Measurements from ENCODE around the gene SERF1B.
"Not testable (repeated sequence)": the region's sequence is repeated elsewhere in the genome, so short reads cannot be mapped to it uniquely, and the experiment has no call there.

Gene SERF1B

DNA sequence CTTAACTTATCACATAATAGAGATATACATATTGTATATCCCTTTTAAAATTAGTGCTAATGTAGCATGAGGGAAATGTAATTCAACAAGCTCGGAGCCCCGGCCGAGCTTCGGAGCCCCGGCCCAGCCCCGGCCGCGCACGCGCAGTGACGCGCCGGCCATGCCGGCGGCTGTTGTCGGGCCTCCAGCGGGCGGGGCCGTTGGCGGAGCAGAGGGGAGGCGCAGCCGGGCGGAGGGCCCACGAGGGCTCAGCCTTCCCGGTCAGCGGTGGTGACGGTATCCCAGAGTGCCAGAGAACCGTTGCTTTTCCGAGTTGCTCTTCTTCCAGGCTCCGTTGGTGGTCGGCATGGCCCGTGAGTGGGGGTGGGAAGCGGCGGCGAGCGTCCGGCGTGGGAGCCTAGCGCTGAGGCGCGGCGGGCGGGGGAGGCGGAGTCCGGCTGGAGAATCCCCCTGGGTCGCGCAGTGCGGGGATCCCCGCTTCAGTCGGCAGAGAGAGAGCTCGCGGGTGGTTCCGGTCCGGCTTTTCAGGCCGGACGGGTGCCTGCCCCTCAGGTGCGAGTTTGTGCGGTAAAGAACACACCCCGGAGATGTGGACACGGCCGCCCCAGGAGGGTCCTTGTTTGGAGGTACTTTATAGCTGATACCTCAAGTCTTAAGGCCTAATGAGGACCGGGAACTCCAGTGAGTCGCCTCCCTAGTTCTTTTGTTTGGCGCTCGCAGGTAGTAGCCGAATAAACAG lies at the start of gene SERF1B:
Gene SERF1B (plus strand): TSS at position 146 of the 739 bp plus-strand sequence. CDS start 201 bp downstream, at position 347.
- DNase-seq (ENCODE audit: low read depth) = not testable (repeated sequence)

DNA sequence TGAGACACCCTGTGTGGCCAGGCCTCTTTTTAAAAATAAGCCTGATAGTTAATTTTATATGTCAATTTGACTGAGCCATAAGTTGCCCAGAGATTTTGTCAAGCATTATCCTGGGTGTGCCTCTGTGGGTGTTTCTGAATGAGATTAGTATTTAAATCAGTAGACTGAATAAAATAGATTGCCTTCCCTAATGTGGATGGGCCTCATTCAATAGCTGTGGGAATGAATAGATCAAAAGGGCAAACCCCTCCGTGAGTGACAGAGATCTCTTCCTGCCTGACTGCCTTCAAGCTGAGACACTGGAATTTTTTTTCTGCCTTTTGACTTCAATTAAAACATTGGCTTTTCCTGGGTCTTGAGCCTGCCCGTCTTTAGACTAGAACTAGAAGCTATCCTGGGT lies 33.3 kb upstream of the SERF1B start:
- DNase-seq (ENCODE audit: low read depth) = not testable (repeated sequence)

DNA sequence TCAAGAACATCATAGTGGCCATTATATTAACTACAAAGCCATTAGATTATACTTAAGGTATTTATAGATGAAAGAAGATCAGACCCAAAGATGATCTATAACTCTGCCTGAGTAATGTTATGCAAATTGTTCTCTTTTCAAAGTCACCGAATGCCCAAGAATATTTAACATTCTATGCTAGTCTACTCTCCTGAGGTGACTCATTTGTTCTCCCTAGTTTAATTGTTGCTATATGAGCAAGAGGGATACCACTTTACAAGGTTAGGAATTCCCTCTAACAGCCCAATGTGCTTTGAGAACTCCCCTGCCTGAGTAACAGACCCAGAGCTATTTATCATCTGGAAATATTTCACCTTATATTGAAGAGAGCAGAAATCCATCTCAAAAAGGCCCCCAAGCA lies 29.5 kb upstream of the SERF1B start:
- not testable (repeated sequence) for DNase-seq (ENCODE audit: low read depth)

DNA sequence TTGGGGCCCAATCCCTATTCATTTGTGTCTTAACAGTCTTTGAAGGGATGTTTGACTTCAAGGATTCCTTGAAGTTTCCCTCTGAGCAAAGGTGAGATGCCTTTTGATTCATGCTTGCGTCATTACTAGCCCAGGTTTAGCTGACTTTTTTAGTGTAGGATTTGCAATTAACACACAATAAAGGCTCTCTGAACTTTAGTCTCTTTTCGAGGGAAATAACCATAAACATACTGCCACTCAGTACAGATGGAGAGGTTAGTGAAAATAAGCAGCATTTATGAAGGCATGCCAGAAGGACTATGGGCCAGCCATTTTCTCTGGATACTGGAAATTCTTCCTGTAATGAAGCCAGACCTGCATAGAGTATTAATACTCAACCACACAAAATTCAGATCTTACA lies 4.4 kb upstream of the SERF1B start:
- not testable (repeated sequence) for DNase-seq (ENCODE audit: low read depth)

DNA sequence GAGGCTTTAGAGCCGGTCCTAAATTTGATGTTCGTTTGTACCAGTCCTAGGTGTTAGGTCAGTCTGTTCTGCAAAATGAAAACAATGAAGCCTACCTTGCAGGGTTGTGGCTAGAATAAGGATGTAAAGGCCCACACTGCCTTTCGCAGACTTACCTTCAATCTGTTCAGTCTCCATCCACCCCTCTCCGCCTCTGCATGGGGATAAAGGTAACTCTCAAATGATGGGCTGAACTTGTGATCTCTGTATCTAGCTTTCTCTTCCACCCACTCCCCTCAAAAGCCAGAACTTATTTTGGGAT lies 744 bp downstream of the SERF1B start:
- not testable (repeated sequence) for DNase-seq (ENCODE audit: low read depth)

GRCh38 chr5:70031204-70031603 lies 6.2 kb downstream of the SERF1B start:
- DNase-seq (ENCODE audit: low read depth) = not testable (repeated sequence)

GRCh38 chr5:70041411-70041810 lies 16.4 kb downstream of the SERF1B start:
- DNase-seq (ENCODE audit: low read depth) = not testable (repeated sequence)

DNA sequence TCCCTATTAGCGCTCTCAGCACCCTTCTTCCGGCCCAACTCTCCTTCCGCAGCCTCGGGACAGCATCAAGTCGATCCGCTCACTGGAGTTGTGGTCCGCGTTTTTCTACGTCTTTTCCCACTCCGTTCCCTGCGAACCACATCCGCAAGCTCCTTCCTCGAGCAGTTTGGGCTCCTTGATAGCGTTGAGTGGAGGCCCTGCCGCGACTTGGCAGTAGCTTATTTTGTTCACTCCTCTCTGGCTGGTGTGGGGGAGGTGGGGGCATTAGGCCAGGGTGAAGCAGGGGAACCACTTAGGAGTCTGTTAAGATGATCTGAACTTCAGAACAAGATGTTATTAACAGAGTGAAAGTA lies 24.7 kb downstream of the SERF1B start:
- not testable (repeated sequence) for DNase-seq (ENCODE audit: low read depth)

- not testable (repeated sequence) for DNase-seq (ENCODE audit: low read depth)
Measured at GRCh38 chr5:70056289-70056942, 31.4 kb downstream of the SERF1B start.

DNA sequence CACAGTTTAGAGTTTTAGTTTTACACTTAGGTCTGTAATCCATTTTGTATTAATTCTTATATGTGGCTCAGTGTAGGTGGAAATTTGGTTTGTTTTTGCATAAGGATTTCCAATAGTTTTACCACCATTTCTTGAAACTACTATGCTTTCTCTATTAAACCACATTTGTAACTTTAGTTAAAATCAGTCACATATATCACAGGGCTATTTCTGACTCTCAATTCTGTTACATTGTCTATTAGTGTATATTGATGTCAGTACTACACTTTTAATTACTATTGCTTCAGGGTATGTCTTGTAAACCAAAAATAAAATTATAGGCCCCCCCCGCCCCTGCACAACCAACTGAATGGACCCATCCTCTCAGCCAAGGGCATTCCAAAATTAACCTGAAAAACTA lies 32.1 kb downstream of the SERF1B start:
- DNase-seq (ENCODE audit: low read depth) = not testable (repeated sequence)

GRCh38 chr5:70077632-70078031 lies 52.6 kb downstream of the SERF1B start:
- not testable (repeated sequence) for DNase-seq (ENCODE audit: low read depth)

DNA sequence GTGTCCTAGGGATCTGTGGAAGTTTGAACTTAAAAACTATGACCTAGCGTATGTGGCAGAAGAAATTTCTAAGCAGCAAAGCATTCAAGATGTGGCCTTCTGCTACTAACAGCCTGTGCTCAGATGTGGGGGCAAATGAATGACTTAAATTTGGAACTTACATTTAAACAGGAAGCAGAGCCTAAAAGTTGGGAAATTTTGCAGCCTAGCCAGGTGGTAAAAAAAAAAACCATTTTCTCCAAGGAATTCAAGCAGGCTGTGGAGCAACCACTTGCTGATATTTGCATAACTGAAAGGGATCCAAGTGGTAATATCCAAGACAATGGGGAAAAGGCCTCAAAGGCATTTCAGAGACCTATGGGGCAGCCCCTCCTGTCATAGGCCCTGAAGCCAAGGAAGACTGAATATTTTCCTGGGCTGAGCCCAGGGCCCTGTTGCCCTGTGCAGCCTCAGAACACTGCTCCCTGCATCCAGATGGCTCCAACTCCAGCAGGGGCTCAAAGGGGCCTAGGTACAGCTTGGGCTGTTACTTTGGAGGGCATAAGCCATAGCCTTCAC lies 63.9 kb downstream of the SERF1B start:
- not testable (repeated sequence) for DNase-seq (ENCODE audit: low read depth)

DNA sequence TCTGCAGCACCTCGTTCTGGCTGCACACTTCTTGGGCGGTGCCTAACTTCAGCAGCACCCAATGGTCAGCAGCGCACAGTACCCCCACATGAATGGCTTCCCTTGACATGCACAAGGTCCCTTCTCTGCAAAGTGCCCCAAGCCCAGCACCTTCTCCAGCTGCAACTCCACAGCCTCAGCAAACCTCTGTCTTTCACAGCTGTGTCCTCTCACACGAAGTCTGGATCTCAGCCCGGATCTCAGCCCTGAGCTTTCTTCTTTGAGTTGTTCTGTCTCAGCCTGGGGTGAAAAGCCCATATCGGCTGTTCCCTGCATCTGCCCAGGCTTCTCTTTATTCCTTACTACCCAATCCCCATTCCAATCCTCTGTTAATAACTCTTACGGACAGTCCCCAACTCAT lies 66.7 kb downstream of the SERF1B start:
- DNase-seq (ENCODE audit: low read depth) = not testable (repeated sequence)
